ENCODE results near the gene PKNOX2.

PKNOX2 gene

GRCh38 chr11:125451400-125452124 lies 287.0 kb downstream of the PKNOX2 start:
- DNase-seq, result peak in 1 of 2 donors; percentile 7
- Histone ChIP-seq H2BK5ac (ENCODE audit: low read depth, low read length, poor library complexity) (no peak overlapping the region), H2AK5ac (ENCODE audit: low read length) (no peak overlapping the region), H3K18ac (ENCODE audit: low read length) (no peak overlapping the region), H3K4me2 (ENCODE audit: low read length) (no peak overlapping the region), H3K9ac (ENCODE audit: low read length) (no peak overlapping the region), H3K79me2 (ENCODE audit: control insufficient read depth, insufficient read depth, low read length, poor library complexity) (no peaks in the 10 kb centered on the region), H3K4ac (ENCODE audit: low read depth, low read length) (no peak overlapping the region), H3K27me3 (ENCODE audit: insufficient read depth, low read length) (no peaks in the 10 kb centered on the region), H3K23ac (ENCODE audit: low read length) (no peak overlapping the region), H4K12ac (ENCODE audit: low read depth, low read length) (no peak overlapping the region), H3K9me3 (ENCODE audit: insufficient read depth, low read depth, low read length) (no peaks in the 10 kb centered on the region), H4K91ac (ENCODE audit: low read depth, low read length) (no peak overlapping the region), H4K8ac (ENCODE audit: low read depth, low read length) (peak overlapping the region; percentile 48), H2BK120ac (ENCODE audit: insufficient read depth, low read length, poor library complexity) (no peak overlapping the region), H2BK12ac (ENCODE audit: low read length) (no peak overlapping the region), H3K79me1 (ENCODE audit: low read length) (peaks cover 2% of the 10 kb centered on the region), H3K4me3 (ENCODE audit: low read depth, low read length) (no peak overlapping the region), H3K4me1 (ENCODE audit: control insufficient read depth in 1 of 2, insufficient read depth in 2 of 2, low read length in 2 of 2) (peaks cover 2 to 7% of the 10 kb centered on the region in 2 experiments), H3K36me3 (ENCODE audit: control insufficient read depth in 1 of 2, insufficient read depth in 2 of 2, low read length in 2 of 2) (no peaks in the 10 kb centered on the region), H3K27ac (ENCODE audit: low read depth, low read length) (no peak overlapping the region), H3K14ac (ENCODE audit: low read length) (no peak overlapping the region), H2AFZ (ENCODE audit: insufficient read depth, low read length, poor library complexity) (no peak overlapping the region)
- WGBS (ENCODE audit: extremely low coverage, insufficient coverage, insufficient read length), result no CpG with 5 or more reads among the region's 10 CpGs

GRCh38 chr11:125452125-125452470 lies 287.5 kb downstream of the PKNOX2 start:
- Histone ChIP-seq H3K18ac (ENCODE audit: low read length) (no peak overlapping the region), H2BK12ac (ENCODE audit: low read length) (no peak overlapping the region), H3K4me2 (ENCODE audit: low read length) (no peak overlapping the region), H3K27ac (ENCODE audit: low read depth, low read length) (no peak overlapping the region), H4K91ac (ENCODE audit: low read depth, low read length) (no peak overlapping the region), H2AK5ac (ENCODE audit: low read length) (no peak overlapping the region), H3K4me3 (ENCODE audit: low read depth, low read length) (no peak overlapping the region), H3K79me2 (ENCODE audit: control insufficient read depth, insufficient read depth, low read length, poor library complexity) (no peaks in the 10 kb centered on the region), H3K14ac (ENCODE audit: low read length) (no peak overlapping the region), H3K36me3 (ENCODE audit: control insufficient read depth in 1 of 2, insufficient read depth in 2 of 2, low read length in 2 of 2) (no peaks in the 10 kb centered on the region), H2BK120ac (ENCODE audit: insufficient read depth, low read length, poor library complexity) (peak overlapping the region; percentile 5), H3K9ac (ENCODE audit: low read length) (no peak overlapping the region), H3K4ac (ENCODE audit: low read depth, low read length) (no peak overlapping the region), H4K12ac (ENCODE audit: low read depth, low read length) (no peak overlapping the region), H3K9me3 (ENCODE audit: insufficient read depth, low read depth, low read length) (no peaks in the 10 kb centered on the region), H3K23ac (ENCODE audit: low read length) (no peak overlapping the region), H3K27me3 (ENCODE audit: insufficient read depth, low read length) (no peaks in the 10 kb centered on the region), H3K79me1 (ENCODE audit: low read length) (peaks cover 2% of the 10 kb centered on the region), H4K8ac (ENCODE audit: low read depth, low read length) (peak overlapping the region; percentile 48), H2AFZ (ENCODE audit: insufficient read depth, low read length, poor library complexity) (no peak overlapping the region), H2BK5ac (ENCODE audit: low read depth, low read length, poor library complexity) (no peak overlapping the region), H3K4me1 (ENCODE audit: control insufficient read depth in 1 of 2, insufficient read depth in 2 of 2, low read length in 2 of 2) (peaks cover 2 to 7% of the 10 kb centered on the region in 2 experiments)
- no CpG with 5 or more reads among the region's 7 CpGs for WGBS (ENCODE audit: extremely low coverage, insufficient coverage, insufficient read length)
- DNase-seq, result no peak

GRCh38 chr11:125454047-125454446 lies 289.5 kb downstream of the PKNOX2 start:
- H4K8ac ChIP-seq (ENCODE audit: low read depth, low read length), result no peak overlapping the region
- no peak overlapping the region for H4K12ac ChIP-seq (ENCODE audit: low read depth, low read length)
- H3K4me2 ChIP-seq (ENCODE audit: low read length), result no peak overlapping the region
- no peak overlapping the region for H3K18ac ChIP-seq (ENCODE audit: low read length)
- no peak overlapping the region for H2BK120ac ChIP-seq (ENCODE audit: insufficient read depth, low read length, poor library complexity)
- no peak overlapping the region for H2BK5ac ChIP-seq (ENCODE audit: low read depth, low read length, poor library complexity)
- H2AFZ ChIP-seq (ENCODE audit: insufficient read depth, low read length, poor library complexity), result no peak overlapping the region
- H4K91ac ChIP-seq (ENCODE audit: low read depth, low read length), result no peak overlapping the region
- H3K4ac ChIP-seq (ENCODE audit: low read depth, low read length), result no peak overlapping the region
- H3K4me3 ChIP-seq (ENCODE audit: low read depth, low read length), result no peak overlapping the region
- H3K9me3 ChIP-seq (ENCODE audit: insufficient read depth, low read depth, low read length), result no peaks in the 10 kb centered on the region
- H3K23ac ChIP-seq (ENCODE audit: low read length), result no peak overlapping the region
- H3K79me2 ChIP-seq (ENCODE audit: control insufficient read depth, insufficient read depth, low read length, poor library complexity), result no peaks in the 10 kb centered on the region
- DNase-seq, result no peak
- no peak overlapping the region for H2BK12ac ChIP-seq (ENCODE audit: low read length)
- no peak overlapping the region for H3K27ac ChIP-seq (ENCODE audit: low read depth, low read length)
- no CpG with 5 or more reads among the region's 6 CpGs for WGBS (ENCODE audit: extremely low coverage, insufficient coverage, insufficient read length)
- no peak overlapping the region for H3K14ac ChIP-seq (ENCODE audit: low read length)
- H3K4me1 ChIP-seq (ENCODE audit: control insufficient read depth in 1 of 2, insufficient read depth in 2 of 2, low read length in 2 of 2), result peaks cover 2 to 7% of the 10 kb centered on the region in 2 experiments
- no peak overlapping the region for H3K9ac ChIP-seq (ENCODE audit: low read length)
- H3K27me3 ChIP-seq (ENCODE audit: insufficient read depth, low read length), result no peaks in the 10 kb centered on the region
- no peaks in the 10 kb centered on the region for H3K36me3 ChIP-seq (ENCODE audit: control insufficient read depth in 1 of 2, insufficient read depth in 2 of 2, low read length in 2 of 2)
- H3K79me1 ChIP-seq (ENCODE audit: low read length), result peaks cover 2% of the 10 kb centered on the region
- no peak overlapping the region for H2AK5ac ChIP-seq (ENCODE audit: low read length)

GRCh38 chr11:125455851-125456250 lies 291.3 kb downstream of the PKNOX2 start:
- H3K79me1 ChIP-seq (ENCODE audit: low read length), result peaks cover 2% of the 10 kb centered on the region
- no peaks in the 10 kb centered on the region for H3K9me3 ChIP-seq (ENCODE audit: insufficient read depth, low read depth, low read length)
- H3K14ac ChIP-seq (ENCODE audit: low read length), result no peak overlapping the region
- peaks cover 2 to 7% of the 10 kb centered on the region in 2 experiments for H3K4me1 ChIP-seq (ENCODE audit: control insufficient read depth in 1 of 2, insufficient read depth in 2 of 2, low read length in 2 of 2)
- no peak overlapping the region for H3K9ac ChIP-seq (ENCODE audit: low read length)
- H3K23ac ChIP-seq (ENCODE audit: low read length), result no peak overlapping the region
- no peak overlapping the region for H2BK120ac ChIP-seq (ENCODE audit: insufficient read depth, low read length, poor library complexity)
- H3K4me3 ChIP-seq (ENCODE audit: low read depth, low read length), result no peak overlapping the region
- no peak overlapping the region for H2BK5ac ChIP-seq (ENCODE audit: low read depth, low read length, poor library complexity)
- no peaks in the 10 kb centered on the region for H3K36me3 ChIP-seq (ENCODE audit: control insufficient read depth in 1 of 2, insufficient read depth in 2 of 2, low read length in 2 of 2)
- H2AK5ac ChIP-seq (ENCODE audit: low read length), result no peak overlapping the region
- H3K27ac ChIP-seq (ENCODE audit: low read depth, low read length), result no peak overlapping the region
- no peak overlapping the region for H3K18ac ChIP-seq (ENCODE audit: low read length)
- no CpG with 5 or more reads among the region's 13 CpGs for WGBS (ENCODE audit: extremely low coverage, insufficient coverage, insufficient read length)
- H2BK12ac ChIP-seq (ENCODE audit: low read length), result no peak overlapping the region
- H3K79me2 ChIP-seq (ENCODE audit: control insufficient read depth, insufficient read depth, low read length, poor library complexity), result no peaks in the 10 kb centered on the region
- no peaks in the 10 kb centered on the region for H3K27me3 ChIP-seq (ENCODE audit: insufficient read depth, low read length)
- H4K91ac ChIP-seq (ENCODE audit: low read depth, low read length), result no peak overlapping the region
- no peak overlapping the region for H2AFZ ChIP-seq (ENCODE audit: insufficient read depth, low read length, poor library complexity)
- H3K4me2 ChIP-seq (ENCODE audit: low read length), result no peak overlapping the region
- H4K8ac ChIP-seq (ENCODE audit: low read depth, low read length), result no peak overlapping the region
- DNase-seq, result no peak
- H4K12ac ChIP-seq (ENCODE audit: low read depth, low read length), result no peak overlapping the region
- no peak overlapping the region for H3K4ac ChIP-seq (ENCODE audit: low read depth, low read length)
